Measurements from ENCODE around the gene ATG5.

The ATG5 gene

DNA sequence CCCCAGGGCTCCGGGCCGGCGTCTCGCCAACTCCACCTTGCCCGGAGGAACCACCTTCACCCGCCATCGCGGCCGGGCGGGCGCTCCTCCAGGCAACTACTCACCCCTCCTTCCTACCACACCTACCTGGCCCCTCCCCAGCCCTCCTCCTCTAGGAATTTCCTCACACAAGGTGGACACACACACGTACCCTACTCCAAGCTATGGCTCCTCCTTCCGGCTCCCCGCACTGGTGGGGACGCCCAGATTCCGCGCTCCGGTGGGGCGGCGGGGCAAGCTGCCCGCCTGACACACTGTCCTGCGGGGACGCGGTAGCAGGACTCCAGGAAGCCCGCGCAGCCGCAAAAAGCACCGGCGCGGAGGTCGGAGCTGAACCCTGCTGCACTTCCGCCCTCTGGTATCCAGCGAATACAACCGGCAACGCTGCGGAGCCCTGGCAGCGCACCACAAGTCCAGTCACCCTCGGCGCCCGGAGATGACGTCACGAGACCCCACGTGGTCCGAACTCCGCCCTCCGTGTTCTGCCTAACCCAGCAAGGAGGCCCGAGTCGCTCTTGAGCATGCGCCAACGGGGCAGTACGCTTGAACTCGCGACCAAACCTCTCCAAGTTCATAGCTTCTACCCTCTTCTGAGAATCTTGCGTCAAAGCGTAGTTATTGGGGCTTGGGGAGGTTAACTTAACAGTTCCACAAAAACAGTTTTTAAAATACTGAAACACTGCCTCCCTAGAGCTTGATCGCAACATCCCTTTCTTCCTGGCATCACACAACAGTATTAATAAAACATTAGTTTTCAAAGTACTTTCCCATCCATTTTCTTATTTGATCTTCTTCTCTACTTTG is at the start of gene ATG5:
ATG5 (minus strand) TSS at position 425 of the 843 bp plus-strand sequence. CDS start 9,552 bp downstream, outside the sequence.
- DNase-seq: peak; percentile 100

DNA sequence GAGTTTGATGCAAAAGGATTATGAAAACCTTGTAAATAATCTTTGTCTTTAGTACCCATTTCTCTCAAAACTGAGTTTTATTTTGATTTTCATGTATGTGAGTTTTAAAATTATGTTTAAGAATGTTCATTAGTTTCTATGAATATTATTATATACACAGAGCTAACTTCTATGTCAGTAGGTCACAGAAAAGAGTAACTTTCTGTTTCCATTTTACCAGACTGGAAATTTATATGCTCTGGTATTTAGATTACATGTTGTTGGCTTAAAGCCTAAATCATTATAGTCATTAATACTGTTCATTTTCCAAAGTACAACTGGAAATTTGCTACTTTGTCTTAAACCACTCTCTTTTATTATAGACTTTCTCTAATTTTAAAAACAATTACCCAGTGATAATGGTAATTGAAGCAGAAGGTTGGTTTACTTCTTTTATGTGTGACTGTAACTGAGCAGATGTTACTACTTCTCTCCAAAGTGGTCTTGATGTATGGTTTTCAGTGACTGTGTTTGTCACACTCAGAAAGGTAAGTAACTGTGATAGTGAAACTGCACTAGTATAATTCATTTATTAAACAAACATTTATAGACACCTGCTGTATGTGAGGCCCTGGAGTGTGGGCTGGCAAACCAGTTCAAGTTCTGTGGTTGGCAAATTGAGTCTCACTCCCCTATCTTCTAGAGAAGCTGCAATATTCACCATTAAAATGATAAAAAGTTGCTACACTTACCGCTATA is 48.1 kb upstream of the ATG5 start:
- DNase-seq: no peak

DNA sequence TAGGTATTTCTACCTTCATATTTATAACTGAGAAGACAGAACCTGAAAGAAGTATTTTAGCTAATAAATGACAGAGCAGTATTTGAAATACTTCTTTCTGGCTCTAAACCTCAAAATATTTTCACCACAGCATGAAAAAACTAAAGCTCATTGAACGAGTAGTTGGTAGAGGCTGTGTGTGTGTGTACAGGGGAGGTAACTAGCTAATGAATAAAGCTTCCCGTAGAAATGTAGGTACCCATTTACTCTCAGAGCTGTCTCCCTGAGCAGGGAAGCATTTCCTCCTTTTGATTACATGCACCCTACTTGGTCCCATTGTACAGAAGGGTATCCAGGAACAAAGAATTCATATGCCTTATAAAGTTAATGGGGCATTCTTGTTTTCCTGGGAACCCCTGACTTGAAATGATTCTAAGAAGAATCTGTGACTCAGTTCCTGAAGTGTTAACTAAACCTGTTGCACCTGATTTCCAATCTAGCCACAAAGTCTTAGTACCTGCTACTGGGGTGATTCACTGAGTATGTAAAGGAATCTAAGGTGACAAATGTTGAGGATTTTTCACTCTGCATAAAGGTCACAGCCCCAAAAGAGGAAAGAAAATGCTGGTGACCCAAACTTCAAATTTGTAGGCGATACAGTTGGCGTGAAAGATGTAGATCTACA is 47.4 kb upstream of the ATG5 start:
- no peak for DNase-seq

DNA sequence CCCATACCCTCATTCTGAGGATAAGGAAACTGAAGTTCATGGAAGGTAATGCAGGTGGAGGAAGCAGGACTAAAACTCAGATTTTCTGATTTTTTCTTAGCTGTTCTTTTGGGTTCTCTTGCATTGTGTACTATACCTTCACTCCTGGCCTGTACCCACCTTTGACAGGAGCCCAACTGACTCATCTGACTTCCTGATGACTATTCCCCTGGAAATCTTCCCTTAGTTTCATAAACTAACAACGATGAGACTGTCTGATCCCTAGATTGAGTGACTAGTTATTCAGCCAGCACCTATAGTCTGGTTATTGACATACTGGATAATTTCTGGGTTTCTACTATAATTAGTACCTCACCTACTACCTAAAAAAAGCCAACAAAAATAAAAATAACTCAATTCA is 45.1 kb upstream of the ATG5 start:
- DNase-seq: no peak

DNA sequence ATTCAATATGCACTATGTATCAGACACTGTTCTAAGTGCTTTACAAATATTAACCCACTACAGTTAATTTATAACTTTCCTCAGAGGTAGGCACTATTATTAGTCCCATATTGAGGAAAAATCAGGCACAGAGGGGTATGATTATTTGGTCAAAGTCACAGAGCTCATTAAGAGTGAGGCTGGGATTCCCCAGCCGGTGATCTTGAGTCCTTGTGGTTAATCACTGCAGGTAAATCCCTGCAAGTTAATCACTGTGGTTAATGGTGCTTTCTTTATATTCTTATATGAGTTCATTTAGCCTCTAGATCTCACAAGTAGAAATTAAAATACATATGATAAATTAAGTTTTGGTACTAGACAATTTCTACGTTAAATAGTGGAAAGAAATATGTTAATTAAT is 44.2 kb upstream of the ATG5 start:
- DNase-seq: no peak

DNA sequence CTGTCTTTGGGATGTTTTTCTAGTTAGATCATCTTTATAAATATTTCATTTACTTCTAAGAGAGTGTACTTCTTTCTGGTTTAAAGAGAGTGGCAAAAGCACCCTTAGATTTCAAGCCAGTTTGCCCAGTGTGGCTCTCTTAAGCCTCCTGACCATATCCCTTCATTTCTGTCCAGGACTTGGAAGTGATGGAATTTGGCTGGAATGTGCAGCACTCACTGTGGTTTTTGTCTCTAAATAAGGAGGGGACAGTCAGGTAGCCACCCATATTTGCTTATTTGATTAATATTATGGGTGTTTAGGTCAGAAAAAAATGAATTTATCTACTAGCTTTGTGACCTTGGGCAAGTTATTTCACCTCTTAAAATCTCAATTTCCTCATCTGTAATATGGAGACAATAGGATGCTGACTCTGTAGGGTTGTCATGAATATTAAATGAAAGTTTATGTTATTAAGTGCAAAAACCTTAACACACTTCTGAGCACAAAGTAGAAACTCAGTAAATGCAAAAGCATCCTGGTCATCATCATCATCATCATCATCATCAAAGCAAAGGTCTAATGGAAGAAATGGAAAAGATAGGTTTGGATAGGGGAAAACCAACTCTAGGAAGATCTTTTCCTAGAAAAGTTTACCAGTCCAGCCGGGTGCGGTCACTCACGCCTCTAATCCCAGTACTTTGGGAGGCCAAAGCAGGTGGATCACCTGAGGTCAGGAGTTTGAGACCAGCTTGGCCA is 38.0 kb upstream of the ATG5 start:
- DNase-seq: no peak

DNA sequence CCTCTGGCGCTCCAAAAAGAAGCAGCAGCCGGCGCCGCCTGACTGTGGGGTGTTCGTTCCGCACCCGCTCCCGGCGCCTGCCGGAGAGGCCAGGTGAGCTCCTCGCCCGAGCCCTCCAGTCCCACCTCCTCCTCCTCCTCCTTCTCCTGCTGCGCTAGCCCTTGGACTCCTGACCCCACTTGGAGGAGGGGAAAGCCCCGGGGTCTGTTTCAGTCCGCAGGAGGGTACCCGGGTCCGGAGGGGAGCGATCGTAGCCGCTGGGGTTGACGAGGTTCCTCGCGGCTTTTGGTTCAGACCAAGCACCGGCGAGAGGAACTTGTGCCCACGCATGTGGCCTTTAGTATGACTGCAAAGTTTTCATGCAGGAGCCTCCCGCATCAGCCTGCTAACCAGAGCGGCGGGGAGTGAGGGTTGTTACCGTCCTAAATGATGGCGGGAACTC is 35.5 kb upstream of the ATG5 start:
- peak; percentile 3 for DNase-seq

DNA sequence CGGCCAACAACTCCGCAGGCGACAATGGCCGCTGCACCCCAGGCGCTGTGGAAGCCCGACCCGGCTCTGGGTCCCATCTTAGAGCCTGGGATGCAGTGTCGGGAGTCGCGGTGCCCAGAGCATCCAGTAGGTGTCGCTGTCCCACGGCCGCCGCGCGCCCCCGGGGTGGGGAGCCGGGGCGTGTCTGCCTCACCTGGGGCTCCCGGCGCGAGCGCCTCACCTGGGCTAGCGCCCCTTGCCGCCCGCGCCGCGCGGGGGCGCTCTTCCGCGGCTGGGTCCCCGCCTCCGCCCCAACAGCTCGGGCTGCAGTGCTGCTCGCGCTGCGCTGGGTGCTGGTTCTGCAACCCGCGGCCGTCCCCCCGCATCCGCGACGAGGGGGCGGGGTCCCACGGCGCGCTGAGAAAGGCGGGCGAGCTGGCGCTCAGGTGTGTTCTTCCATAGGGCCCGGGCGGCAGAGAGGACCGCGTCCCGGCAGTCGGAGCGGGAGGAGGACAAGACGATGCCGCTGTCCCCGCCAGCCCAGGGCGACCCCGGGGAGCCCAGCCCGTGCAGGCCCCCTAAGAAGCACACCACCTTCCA is 34.9 kb upstream of the ATG5 start, which contains the start of gene CRYBG1:
CRYBG1 (plus strand) TSS at position 308 of the 579 bp plus-strand sequence; CDS start at position 500, 192 bp downstream.
- peak; percentile 79 for DNase-seq

DNA sequence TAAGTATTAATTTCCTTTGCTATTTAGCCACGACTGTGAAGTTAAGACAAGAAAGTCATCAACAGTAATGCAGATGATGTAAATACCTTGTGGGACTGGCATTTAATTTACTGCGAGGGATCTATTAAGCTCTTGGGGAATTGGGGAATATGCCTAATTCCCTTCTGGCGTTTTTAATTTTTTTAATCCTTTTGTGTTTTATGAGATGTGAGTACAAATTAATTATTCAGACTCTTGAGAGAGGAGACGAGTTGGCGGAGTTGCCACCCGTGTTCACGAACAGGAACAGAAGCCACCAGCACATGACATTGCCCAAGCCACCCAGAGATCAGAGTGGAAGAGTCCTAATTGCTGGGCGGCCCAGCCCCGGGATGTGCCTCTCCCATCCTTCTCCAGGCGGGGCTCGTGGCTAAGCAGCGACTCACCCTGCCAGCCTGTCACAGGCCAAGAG is 34.4 kb upstream of the ATG5 start:
- DNase-seq: no peak

DNA sequence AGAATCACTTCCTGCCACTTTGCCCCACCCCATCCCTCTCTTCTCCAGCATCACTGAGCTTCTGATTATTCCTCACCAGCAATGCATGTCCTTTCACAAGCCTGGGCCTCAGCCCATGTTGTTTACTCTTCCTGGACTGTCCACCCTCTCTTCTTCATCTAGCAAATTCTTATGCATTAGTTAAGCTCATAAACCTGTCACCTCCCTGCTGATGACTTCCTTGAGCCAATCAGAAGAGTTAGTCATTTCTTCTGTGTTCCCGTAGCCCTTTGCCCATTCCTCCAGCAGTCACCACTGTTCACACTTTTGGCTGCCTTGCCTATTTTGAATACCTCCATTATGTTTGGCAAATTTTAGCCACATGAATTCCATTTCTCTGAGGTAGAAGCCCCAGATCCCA is 30.8 kb upstream of the ATG5 start:
- no peak for DNase-seq

DNA sequence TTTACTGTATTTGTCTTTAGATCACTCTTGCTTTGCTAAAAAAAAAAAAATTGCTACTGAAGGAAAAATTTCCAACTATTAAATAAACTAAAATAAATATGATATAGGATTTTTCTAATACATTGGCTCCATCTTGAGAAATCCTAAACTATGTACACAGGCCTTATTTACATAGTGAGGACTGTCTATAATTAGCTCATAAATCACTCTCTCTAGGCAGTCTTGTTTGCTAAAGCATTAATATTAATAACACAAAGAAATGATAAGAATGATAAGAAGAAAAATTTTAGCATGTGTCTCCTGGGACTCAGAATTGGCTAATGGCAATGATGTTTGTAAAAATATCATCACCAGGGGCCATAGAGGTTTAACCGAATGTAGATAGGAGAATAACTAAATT is 21.7 kb upstream of the ATG5 start:
- no peak for DNase-seq

DNA sequence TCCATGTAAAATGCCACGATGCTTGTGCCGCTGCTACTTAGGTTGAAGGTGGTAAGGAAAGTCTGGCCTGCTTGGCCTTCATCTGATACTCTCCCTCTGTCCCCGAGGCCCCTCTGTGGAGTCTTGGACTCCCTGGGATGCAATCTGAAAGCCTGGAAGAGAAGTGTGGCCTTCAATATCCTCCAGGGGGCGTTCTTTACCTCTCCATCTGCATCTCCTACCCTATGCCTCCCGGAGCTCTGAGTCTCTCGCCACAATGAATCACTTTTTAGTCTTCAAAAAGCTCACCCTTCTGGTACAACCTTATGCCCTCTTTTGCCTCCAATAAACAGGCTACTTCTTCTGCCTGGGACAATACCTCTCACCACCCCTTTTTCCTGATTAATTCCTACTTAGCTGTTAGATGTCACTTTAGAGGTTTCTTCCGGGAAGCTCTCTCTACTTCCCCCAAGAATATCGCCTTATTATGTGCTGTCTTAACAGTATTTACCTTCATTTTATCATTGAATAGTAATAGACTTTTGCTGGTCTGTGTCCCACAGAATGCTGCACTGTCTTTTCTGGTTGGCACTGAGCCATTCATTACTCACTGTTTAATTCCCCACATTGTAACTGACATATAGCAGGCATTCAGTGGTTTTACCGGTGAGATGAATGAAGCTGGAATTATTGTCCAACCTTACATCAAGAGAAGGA is 13.9 kb upstream of the ATG5 start:
- DNase-seq: peak; percentile 60

DNA sequence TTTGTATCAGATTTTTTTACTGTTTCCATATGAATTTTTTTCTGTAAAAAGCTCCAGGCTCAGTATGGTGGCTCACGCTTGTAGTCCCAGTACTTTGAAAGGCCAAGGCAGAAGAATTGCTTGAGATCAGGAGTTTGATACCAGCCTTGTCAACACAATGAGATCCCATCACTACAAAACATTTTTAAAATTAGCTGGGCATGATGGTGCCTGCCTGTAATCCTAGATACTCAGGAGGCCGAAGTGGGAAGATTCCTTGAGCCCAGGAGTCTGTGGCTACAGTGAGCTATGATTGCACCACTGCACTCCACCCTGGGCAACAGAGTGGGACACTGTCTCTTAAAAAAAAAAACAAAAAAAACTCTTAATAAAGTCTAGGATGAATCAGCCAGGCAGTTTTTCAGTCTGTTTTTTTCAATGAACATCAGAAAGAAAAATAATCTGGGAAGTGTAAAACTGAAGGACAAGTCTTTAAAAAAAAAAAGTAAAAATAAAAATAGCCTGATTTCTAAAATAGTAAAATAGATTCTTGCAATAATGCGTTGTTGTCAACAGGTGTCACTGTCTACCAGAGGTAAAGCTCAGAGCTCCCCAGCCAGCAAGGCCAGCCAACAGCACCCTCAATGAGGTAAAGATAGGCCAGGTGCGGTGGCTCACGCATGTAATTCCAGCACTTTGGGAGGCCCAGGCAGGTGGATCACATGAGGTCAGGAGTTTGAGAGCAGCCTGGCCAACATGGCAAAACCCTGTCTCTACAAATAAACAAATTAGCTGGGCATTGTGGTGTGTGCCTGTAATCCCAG is 9.3 kb upstream of the ATG5 start:
- peak; percentile 73 for DNase-seq

DNA sequence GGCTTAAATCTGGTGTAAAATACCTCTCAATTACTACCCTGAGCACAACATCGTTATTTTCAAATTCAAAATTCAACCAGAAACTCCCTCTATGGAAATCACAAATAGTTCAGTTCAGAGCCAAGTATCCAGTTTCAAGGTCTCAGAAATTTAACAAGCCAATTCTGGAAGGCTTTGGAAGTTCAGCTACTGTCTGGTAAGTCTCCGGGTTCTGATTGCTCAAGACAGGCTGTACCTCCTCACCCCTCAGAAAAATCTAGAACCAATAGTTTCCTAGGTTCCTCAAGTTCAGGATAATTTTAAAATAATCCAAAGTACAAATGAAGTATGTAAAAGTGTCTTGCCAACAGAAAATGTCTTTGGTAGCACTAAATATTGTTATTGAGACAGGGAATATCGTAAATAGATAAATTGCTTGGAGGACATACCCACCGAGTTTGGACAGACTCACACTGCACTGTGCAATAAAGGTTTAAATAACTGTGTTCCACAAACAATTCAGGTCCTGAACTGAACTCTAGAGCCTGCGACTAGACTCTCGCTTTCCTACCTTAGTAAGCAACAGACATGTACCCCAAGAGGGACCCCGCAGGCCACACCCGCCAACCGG is 729 bp downstream of the ATG5 start:
- DNase-seq: no peak

DNA sequence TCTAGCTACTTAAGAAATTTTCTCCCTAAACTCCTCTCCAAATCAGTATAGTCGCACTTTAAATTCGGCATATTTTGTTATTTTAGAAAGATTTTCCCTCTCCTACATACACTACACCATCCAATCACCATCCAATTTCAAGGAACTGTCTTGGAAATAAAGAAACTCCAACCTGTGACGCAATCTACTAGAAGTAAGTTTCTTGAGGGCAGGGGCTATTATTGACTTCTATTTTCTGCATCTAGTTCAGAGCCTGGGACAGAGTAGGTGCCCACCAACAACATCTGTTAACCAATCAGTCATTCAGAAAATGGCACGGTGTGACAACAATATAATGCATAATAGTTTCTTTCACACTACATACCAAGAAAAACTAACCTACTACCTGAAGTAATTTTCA is 3.6 kb downstream of the ATG5 start:
- no peak for DNase-seq

DNA sequence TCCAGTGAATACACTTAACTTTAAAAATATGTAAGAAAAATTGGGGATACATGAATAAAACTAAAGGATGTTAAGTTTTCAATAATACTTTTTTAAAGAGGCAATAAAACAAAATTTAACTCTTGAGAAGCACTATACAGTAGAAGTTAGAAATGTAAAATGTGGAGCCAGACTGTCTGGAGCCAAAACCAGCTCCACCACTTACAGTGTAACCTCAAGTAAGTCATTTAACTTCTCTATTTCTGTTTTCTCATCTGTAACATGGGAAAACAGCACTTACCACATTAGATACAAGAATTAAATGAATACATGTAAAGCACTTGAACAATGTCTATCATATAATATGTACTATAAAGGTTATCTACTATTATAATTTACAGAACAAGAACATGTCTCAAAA is 6.7 kb downstream of the ATG5 start:
- DNase-seq: no peak

DNA sequence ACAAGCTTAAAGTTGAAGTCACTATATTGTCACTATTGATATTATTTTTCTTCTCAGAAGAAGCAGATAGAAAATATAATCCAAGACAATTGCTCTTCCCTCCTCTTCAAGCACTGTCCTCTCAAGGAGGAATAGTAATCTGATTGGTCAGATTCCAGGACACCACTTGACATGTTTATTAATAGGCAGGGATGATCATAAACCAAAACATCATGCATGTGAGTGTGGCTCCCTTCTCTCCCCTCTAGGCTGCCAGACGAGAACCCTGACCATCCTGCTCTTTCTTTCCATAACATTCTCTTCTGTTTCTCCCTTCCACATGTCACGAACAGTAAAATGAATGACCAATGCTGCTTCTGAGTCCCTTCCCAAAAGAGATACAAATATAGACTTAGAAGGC is 7.5 kb downstream of the ATG5 start:
- no peak for DNase-seq

DNA sequence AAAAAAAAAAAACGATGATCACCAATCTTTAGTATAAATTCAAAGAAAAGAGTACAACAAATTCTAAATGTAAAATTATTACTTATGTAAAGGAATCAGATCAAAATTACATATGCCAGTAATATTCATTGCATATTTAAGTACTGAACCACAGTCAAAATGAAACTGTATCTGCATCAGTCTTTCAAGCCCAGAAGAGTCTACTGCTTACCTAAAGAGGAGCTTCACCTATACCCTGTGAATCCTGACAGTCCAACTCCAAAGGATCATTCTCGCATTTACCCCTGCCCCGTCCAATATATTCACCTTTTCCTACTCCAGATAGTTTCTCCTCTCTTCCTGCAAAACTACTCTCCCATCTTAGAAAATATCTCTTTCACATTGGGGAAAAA is 9.2 kb downstream of the ATG5 start:
- DNase-seq: no peak

DNA sequence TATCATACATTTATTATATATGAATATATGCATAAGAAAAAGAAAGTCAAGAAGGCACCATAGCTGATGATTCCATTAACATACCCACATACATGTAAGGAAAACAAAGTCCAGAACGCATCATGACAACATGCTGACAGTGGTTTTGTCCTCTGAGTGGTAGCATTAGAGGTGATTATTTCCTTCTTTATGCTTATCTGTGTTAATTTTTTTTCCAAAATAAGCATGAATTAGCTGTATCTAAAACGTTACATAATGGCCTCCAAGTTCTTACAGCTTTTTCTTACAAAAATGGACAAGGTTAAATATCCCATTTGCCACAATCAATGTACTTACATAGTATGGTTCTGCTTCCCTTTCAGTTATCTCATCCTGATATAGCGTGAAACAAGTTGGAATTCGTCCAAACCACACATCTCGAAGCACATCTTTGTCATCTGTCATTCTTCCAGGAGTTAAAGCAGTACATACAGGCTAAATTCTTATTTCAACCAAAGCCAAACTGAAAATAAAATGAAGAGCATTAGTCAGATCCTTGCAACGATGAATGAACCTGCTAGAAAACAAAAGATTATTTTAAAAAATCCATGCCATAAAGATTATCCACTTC is 9.7 kb downstream of the ATG5 start:
- DNase-seq: no peak
